HuH-7.5 (cell line): ENCODE results near the gene ARSK.

Experiments
- DNase-seq: peaks from one replicate; pipeline ENCODE4 v3.0.0; 2011; ENCODE audit warnings: low spot score

Gene ARSK

DNA sequence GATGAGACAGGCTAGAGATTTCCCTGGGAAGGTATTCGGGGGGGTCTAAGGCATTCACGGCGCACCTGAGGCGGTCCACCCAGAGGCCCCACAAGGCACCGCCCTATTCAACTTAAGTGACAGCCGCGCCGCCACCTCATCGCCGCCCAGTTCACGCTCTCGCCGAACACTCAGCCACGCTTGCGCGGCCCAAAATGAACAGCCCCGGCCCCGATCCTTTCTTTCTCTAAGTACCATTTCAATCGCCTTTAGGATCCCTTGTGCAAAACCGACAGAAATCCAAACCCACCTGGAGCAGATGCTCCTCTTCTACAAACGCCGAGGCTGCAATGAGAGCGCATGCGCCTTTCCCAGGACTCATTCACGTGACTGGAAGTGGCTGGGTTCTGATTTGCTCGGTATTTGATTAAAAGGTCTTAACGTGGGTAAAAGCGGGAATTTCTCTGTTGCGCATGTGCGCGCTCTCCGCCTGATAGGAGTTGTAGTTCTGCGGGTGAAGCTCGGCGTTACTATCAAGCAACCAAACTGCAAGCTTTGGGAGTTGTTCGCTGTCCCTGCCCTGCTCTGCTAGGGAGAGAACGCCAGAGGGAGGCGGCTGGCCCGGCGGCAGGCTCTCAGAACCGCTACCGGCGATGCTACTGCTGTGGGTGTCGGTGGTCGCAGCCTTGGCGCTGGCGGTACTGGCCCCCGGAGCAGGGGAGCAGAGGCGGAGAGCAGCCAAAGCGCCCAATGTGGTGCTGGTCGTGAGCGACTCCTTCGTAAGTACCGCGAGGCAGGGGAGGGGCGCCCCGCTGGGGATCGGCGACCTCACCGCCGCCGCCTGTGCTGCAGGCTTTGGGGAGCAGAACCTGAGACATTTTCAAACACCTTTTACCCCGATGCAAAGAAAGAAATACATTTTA lies at the start of gene ARSK, which contains the start of gene SKIC3:
TSS of gene ARSK (plus strand) at position 455 of the 902 bp plus-strand sequence. CDS start at position 633, 178 bp downstream.
TSS of gene SKIC3 (minus strand) at position 331 of the 902 bp plus-strand sequence. CDS start 7,827 bp downstream, outside the sequence.
- DNase-seq, result peak; percentile 64

DNA sequence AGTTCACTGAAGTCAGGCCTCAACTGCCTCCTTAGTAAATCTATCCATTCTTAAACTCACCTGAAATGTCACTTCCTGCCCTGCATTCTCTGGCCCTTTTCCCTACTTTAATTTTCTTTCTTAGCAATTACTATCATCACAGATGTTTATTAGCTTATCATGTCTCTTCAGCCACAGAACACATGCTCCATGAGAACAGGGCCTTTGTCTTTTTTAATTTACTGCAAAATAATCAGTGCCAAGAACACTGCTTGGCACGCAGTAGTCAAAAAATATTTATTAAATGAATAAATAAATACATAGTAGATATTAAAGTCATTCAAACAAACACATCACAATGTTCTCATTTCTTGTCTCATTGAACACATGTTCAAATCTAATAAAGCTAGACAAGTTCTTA lies 46.4 kb upstream of the ARSK start:
- DNase-seq, result no peak

DNA sequence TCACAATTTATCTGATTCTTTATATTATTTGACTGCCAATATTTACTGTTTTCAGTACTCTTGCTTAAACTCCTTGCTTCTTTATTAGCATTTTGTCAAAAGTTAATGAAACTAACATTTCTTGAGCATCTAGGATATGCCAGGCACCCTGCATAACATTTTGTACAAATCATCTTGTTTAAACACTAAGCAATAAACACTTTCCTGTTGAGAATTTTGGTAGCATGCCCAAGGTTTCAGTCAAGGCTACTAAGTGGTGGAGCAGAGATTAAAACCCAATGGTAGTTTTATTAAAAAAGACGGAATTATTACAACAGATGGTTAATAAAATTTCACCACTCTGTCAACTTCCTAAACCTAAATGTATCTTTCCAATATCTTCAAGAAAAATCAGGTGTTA lies 43.3 kb upstream of the ARSK start:
- no peak for DNase-seq

GRCh38 chr5:95518417-95518816 lies 36.5 kb upstream of the ARSK start:
- no peak for DNase-seq

GRCh38 chr5:95519151-95519550 lies 35.8 kb upstream of the ARSK start:
- DNase-seq, result no peak

- no peak for DNase-seq
These were observed 35.2 kb upstream of the ARSK start for GRCh38 chr5:95519681-95520080.

- no peak for DNase-seq
These were observed 34.7 kb upstream of the ARSK start for GRCh38 chr5:95520206-95520605.

DNA sequence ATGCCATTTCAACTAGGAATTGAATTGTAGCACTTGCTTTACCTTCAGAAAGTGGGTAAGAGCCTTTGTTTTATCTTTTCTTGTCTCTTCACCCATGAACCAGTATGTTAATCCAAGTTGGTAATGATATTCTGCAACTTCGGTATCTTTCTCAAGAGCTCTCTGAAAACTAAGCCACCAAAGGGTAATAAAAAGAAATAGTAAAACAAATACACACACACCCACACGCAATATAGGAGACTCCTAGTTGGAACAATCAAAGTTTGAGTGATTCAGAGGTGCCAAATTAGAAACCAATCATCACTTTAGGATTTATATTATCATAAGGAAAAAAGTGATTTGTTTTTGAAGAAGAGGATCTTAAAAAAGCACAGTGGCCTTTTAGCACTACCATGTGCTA lies 30.5 kb upstream of the ARSK start:
- DNase-seq, result no peak

- no peak for DNase-seq
These were observed 28.0 kb upstream of the ARSK start for GRCh38 chr5:95526871-95527270.

DNA sequence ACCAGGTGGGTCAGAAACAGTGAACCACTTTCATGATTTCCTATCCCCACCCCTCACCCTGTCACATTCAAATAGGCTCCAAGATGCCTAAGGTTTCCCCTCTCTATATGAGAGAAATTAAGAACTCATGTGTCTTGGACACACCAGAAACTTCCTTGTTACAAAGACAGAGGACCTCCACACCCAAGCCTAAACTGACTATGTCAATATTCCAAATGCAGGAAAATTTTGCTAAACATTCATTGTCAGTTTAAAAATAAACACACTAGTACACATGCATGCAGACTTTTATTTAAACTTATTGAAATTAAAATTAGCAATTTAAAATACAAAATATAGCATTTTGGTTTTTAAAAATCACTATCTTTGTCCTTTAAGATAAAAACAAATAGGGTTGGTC lies 26.3 kb upstream of the ARSK start:
- no peak for DNase-seq

DNA sequence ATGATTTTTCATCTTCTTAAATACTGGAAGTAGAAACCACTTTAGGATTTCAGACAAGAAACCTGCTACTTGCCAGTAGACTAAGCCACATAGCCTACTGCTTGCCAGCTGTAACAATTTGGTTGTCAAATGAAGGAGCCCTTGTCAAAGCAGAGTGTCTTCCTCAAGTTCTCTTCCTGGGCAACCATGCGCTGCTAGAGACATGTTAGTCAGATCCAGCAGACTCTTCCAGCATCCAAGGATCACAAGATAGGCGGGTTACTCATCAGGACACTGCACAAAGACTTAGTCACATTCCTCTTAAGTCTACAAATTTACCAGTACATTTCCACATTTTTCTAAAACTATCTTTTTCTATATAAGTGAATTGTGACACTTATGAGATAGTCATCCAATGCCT lies 24.5 kb upstream of the ARSK start:
- no peak for DNase-seq

DNA sequence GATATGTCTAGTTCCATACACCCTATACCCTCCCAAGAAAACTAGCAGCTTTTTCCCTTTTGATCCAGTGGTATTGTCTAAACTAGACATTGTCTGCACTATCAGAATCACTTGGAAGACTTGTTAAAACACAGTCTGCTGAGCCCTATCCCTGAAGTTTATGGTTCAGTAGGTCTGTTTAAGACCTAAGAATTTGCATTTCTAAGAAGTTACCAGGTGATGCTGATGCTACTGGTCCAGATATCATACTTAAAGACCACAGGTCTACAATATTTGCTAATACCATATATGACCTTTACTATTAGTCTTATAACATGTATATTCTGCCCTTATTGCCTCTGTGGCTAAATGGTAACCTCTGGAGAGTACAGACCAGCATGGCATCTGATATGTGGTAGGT lies 23.4 kb upstream of the ARSK start:
- no peak for DNase-seq

DNA sequence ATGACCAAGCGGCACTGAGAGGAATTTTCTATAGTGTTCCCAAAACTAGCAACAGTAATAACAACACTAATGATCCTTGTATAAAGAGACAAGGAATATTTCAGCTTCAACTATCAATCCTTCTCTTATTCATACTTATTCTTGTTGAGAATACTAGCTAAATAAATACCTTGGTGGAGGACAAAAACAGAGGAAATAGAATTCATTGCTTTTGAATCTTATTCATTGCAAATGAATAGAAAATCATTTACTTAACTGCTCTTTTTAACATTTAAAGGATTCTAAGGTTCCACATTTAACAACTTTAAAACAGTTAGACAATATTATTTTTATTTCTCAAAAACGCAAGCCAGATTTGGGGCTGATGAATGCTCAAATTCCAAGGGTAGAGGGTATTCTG lies 22.5 kb upstream of the ARSK start:
- no peak for DNase-seq

DNA sequence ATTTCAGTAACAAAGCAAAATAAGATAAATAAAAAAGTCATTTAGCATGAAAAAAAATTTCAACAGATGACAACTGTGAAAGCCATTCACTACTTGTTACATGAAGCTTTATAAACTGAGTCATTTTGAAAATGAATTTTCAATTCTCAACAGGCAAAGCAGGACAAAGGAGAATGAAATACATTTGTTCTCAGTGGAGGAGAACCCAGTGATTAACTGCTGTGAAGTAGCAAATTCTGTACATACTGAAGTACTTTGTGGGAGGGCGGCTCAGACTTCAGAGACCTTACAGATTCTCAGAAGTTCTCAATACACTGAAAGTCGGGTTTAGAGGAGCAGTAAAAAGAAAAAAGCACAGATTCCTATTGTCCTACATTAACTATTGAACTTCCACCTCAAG lies 21.8 kb upstream of the ARSK start:
- DNase-seq, result no peak

- no peak for DNase-seq
These were observed 21.1 kb upstream of the ARSK start for GRCh38 chr5:95533761-95534160.

- DNase-seq, result no peak
These were observed 17.4 kb upstream of the ARSK start for GRCh38 chr5:95537501-95537900.

- no peak for DNase-seq
These were observed 11.7 kb upstream of the ARSK start for GRCh38 chr5:95543017-95543705.

GRCh38 chr5:95549030-95549429 lies 5.9 kb upstream of the ARSK start:
- no peak for DNase-seq

DNA sequence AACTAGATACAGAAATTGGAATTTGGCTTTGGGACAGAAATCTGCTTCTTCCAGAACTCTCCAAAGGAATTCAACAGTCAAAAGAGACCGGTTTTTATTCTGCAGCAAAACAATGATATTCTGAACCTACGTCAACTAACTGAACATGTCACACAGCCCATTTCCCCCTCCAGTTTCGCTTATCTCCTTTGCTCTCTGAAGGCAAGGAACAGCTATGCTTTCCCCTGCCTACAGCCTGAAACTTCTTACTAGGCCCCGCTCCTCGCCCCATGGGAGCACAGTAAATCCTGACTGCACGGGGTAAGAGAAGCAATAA lies 612 bp upstream of the ARSK start:
- peak; percentile 6 for DNase-seq

DNA sequence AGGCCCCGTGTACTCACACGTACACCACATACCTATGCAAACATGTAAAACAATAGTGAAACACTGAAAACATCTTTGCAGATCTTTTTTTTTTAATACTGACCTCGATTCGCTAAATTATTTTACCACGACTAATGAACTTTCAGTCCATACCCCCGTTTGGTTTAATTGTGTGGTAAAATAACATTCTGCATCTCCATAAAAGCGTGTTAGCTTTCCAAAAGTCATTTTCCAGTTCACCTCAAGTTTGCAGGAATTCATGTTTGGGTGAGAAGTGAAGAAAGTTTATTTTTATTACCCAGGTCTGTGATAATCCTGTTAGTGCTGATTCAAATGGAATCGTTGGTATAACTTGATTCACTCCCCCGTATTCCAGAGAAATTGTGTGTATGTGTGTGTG lies 652 bp downstream of the ARSK start:
- no peak for DNase-seq

DNA sequence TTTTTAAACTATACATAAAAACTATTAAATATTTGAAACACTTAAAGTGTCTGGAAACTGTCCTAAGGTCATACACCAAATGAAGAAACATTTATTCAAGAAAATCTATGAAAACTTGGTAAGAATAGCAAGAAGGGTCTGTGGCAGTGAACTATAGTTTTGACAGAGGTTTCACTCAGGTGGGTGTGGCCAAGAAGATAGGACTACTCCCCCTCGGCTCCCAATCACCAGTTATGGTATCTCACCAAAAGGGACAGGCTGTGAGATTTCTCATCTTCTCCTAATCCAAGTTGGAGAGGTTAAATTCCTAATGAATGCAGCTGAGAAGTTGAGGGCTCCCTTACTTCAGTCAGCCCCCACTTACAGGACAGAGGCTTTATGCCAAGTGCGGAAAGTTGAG lies 2.9 kb downstream of the ARSK start:
- no peak for DNase-seq

DNA sequence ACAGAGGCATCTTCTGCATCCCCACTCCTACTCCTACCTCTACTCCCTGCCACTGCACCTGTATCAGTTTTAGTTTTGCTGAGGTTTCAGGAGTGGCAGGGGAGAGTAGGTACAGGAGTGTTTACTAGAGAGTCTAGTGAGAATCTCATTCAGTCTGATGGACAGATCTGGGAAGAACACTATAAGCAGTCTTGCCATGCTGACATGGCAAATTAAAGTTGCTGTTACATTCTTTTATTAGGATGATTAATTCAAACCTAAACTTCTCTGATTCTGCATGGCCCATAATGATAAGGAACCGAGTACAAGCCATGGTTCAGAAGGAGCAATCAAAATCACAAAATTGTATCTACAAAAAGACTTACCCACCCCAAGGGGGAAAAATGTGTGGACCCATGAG lies 7.4 kb downstream of the ARSK start:
- DNase-seq, result no peak

DNA sequence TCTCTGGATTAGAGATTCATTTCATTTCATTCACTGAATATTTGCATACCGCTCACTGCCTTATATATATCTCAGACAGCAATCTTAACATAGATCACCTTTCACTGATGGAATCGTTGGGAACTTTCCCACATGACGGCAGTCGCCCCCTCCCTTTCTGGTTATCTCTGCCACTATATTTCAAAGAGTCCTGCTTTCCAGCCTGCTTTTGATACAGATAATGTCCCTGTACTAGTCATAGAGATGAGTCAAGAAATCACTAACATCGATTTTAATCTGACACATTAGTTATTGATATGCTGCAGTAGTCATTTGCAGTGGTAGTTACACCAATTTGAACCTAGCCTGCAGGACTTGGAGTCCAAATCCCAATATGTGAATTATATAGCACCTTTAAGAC lies 8.5 kb downstream of the ARSK start:
- no peak for DNase-seq

DNA sequence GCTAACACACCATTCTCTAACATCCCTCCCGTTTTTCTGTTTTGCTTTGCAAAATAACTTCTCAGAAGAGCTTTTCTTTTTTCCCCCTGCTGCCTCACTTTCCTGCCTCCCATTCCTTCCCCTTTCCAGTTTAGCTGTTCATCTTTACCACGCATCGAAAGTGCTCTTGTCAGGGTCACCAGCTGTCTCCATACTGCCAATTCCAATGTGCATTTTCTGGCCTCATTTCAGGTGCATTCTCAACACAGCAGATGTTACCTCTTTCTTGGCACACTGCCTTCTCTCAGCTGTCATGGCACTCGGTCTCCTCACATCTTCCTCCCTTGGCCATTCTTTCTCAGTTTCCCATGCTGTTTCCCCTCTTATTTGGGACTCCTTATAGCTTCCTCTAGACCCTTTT lies 9.5 kb downstream of the ARSK start:
- no peak for DNase-seq
